PC-3 (cell line): ENCODE results near the gene IGSF21. TPM values are rescaled to one million over a fixed set of nuclear protein-coding genes. Genes with fewer than 3 reads are reported as not detected.

Experiments used
- ATAC-seq: fragments of 200-7000 bp; cut with Tn5 transposase; 2 replicates; pipeline ENCODE4 v1.9.1; 2020; ENCODE audit warnings: mild to moderate bottlenecking, moderate library complexity
- BruUV-seq: library from RNA; stranded (reverse); fragments of 400-500 nt; replicated peaks from 2 replicates; lab custom pipeline; 2021; lab: Mats Ljungman, UMichigan
- CTCF ChIA-PET: fragments of 300-600 bp; sonication (Branson Sonifier 250); formaldehyde crosslinking; loops from one replicate; lab custom pipeline; 2022; ENCODE audit warnings: antibody characterized with exemption; lab: Charles Lee
- POLR2A ChIA-PET: fragments of 300-600 bp; sonication (Branson Sonifier 250); formaldehyde crosslinking; loops from one replicate; lab custom pipeline; 2022; ENCODE audit warnings: antibody characterized with exemption; ENCODE audit not compliant: unreplicated experiment; lab: Charles Lee
- DNase-seq: peaks from one replicate; pipeline ENCODE4 v3.0.0-alpha.2; 2015
- H2AFZ ChIP-seq: fragments of 300-600 bp; sonication (generic); 2 replicates; pipeline ENCODE4 v1.6.0; 2016; ENCODE audit warnings: antibody characterized with exemption, low read length
- H3F3A ChIP-seq: fragments of 300-600 bp; sonication (generic); one replicate; pipeline ENCODE4 v1.6.0; 2017; ENCODE audit warnings: antibody characterized with exemption, low read length, control low read depth, mild to moderate bottlenecking; ENCODE audit not compliant: unreplicated experiment
- H3K27ac ChIP-seq: fragments of 300-600 bp; sonication (generic); 2 replicates; pipeline ENCODE4 v1.5.1; 2016; ENCODE audit warnings: mild to moderate bottlenecking, low read length
- H3K27me3 ChIP-seq: fragments of 300-600 bp; sonication (generic); 2 replicates; pipeline ENCODE4 v1.6.1; 2016; ENCODE audit warnings: low read length, mixed read lengths
- H3K36me3 ChIP-seq: fragments of 300-600 bp; sonication (generic); 2 replicates; pipeline ENCODE4 v1.6.1; 2016; ENCODE audit warnings: low read depth, mixed run types, low read length, mixed read lengths
- H3K4me1 ChIP-seq: fragments of 300-600 bp; sonication (generic); 2 replicates; pipeline ENCODE4 v1.5.1; 2016; ENCODE audit warnings: low read length; ENCODE audit not compliant: insufficient read depth
- H3K4me2 ChIP-seq: fragments of 300-600 bp; sonication (generic); 2 replicates; pipeline ENCODE4 v1.6.0; 2016; ENCODE audit warnings: low read length
- H3K4me3 ChIP-seq: fragments of 300-600 bp; sonication (generic); 2 replicates; pipeline ENCODE4 v1.5.1; 2016; ENCODE audit warnings: mild to moderate bottlenecking, low read length, mixed read lengths
- H3K79me2 ChIP-seq: fragments of 300-600 bp; sonication (generic); 2 replicates; pipeline ENCODE4 v1.6.1; 2017; ENCODE audit warnings: low read length, mixed read lengths
- H3K9ac ChIP-seq: fragments of 300-600 bp; sonication (generic); 2 replicates; pipeline ENCODE4 v1.6.0; 2016; ENCODE audit warnings: mild to moderate bottlenecking, low read length
- H3K9me2 ChIP-seq: fragments of 300-600 bp; sonication (generic); replicated peaks from 2 replicates; pipeline ENCODE4 v1.6.1; 2016; ENCODE audit warnings: mixed run types, low read length, mixed read lengths
- H3K9me3 ChIP-seq: fragments of 300-600 bp; sonication (generic); 2 replicates; pipeline ENCODE4 v1.6.1; 2016; ENCODE audit warnings: low read length, mixed read lengths
- H4K20me1 ChIP-seq: fragments of 300-600 bp; sonication (generic); 2 replicates; pipeline ENCODE4 v1.6.1; 2016; ENCODE audit warnings: low read length, mixed read lengths
- CTCF ChIP-seq: fragments of 300-600 bp; sonication (generic); conservative IDR thresholded peaks from 2 replicates; pipeline ENCODE4 v1.5.1; 2017; ENCODE audit warnings: antibody characterized with exemption, low read depth, mild to moderate bottlenecking, low read length
- EZH2 ChIP-seq: fragments of 300-600 bp; sonication (generic); IDR thresholded peaks from one replicate; pipeline ENCODE4 v1.6.1; 2017; ENCODE audit warnings: antibody characterized with exemption, mild to moderate bottlenecking, low read length; ENCODE audit not compliant: unreplicated experiment
- EZH2phosphoT487 ChIP-seq: fragments of 300-600 bp; sonication (generic); IDR thresholded peaks from 2 replicates; pipeline ENCODE4 v1.6.1; 2018; ENCODE audit warnings: mild to moderate bottlenecking, antibody characterized with exemption, low read length, borderline replicate concordance
- intact Hi-C: fragments of 100-400 bp; cut with micrococcal nuclease; formaldehyde crosslinking; loops from 2 replicates; pipeline ENCODE4 v1.9.0; 2023
- total RNA-seq: library from RNA; depleted of rRNA; stranded (reverse); fragments of >200 nt; gene quantifications from 2 replicates; pipeline ENCODE4 v1.2.3, GENCODE V29; 2014

The IGSF21 gene
- total RNA-seq, 1 experiment from 2014 or later, result not detected

DNA sequence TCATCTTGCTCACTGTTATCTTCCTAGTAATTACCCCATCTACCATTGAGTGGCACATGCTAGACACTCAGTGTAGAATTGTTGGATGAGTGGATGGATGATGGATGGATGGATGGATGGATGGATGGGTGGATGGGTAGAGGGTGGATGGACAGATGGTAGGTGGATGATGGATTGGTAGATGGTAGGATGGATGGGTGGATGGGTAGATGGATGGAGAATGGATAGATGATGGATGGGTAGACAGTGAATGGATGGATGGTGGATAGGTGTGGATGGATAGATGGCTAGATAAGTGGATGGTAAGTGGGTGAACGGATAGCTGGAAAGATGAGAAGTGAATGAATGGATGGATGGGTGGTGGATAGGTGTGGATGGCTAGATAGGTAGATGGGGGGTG lies 207.9 kb downstream of the IGSF21 start:
- ChIA-PET POLR2A (no interaction called here), CTCF (no interaction called here)
- no peaks in the 10 kb centered on the region for H3K9me2 ChIP-seq
- no peak for ATAC-seq
- H3K27me3 ChIP-seq, result peaks cover 11% of the 10 kb centered on the region; the same call in 1 of the 2 replicates
- no peak for DNase-seq
- BruUV-seq, result no TSS peak
- no peak for TF ChIP-seq CTCF
- H2AFZ ChIP-seq, result no peak overlapping the region
- no peaks in the 10 kb centered on the region for H3K9me3 ChIP-seq
- no peaks in the 10 kb centered on the region for H4K20me1 ChIP-seq
- intact Hi-C loops, result no loop called here
- no peaks in the 10 kb centered on the region for H3K36me3 ChIP-seq
- no peak overlapping the region for H3K4me2 ChIP-seq
- no peak overlapping the region for H3K4me3 ChIP-seq
- no peaks in the 10 kb centered on the region for H3K4me1 ChIP-seq
- no peak overlapping the region for H3K9ac ChIP-seq
- no peaks in the 10 kb centered on the region for H3K79me2 ChIP-seq
- H3K27ac ChIP-seq, result no peak overlapping the region
- H3F3A ChIP-seq, result no peaks in the 10 kb centered on the region

DNA sequence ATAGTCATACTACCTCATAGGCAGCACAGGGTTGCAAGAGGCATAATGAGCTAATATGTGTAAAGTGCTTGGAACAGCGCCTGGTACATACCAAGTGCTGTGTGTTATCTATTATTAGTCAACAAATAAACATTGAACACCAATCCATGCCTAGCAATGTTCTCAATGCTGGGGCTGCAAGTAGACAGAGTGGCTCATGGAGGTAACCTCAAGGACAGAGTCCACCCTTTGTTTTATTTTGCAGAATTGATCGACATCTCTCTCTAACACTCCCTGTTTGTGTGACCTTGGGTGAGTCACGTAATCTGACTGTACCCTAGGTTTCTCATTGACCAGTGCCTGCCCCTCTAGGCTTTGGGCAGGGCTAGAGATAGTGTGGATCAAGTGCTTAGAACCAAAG lies 209.2 kb downstream of the IGSF21 start:
- no peaks in the 10 kb centered on the region for H3K9me2 ChIP-seq
- no peak overlapping the region for H2AFZ ChIP-seq
- no peaks in the 10 kb centered on the region for H3K9me3 ChIP-seq
- no peak overlapping the region for H3K27ac ChIP-seq
- DNase-seq, result no peak
- no peak overlapping the region for H3K9ac ChIP-seq
- ChIA-PET POLR2A (no interaction called here), CTCF (no interaction called here)
- H3K4me1 ChIP-seq, result no peaks in the 10 kb centered on the region
- TF ChIP-seq CTCF, result no peak
- no peak for TF ChIP-seq EZH2phosphoT487
- BruUV-seq, result no TSS peak
- H3K4me2 ChIP-seq, result no peak overlapping the region
- no peaks in the 10 kb centered on the region for H3K36me3 ChIP-seq
- no peaks in the 10 kb centered on the region for H3K79me2 ChIP-seq
- no peak overlapping the region for H3K4me3 ChIP-seq
- peaks cover 11% of the 10 kb centered on the region; the same call in 1 of the 2 replicates for H3K27me3 ChIP-seq
- ATAC-seq, result no peak
- no peaks in the 10 kb centered on the region for H3F3A ChIP-seq
- no peaks in the 10 kb centered on the region for H4K20me1 ChIP-seq
- intact Hi-C loops, result no loop called here

- H3F3A ChIP-seq, result no peaks in the 10 kb centered on the region
- no peaks in the 10 kb centered on the region for H3K9me2 ChIP-seq
- H3K79me2 ChIP-seq, result no peaks in the 10 kb centered on the region
- H3K9me3 ChIP-seq, result no peaks in the 10 kb centered on the region
- no peak overlapping the region for H2AFZ ChIP-seq
- no peak overlapping the region for H3K9ac ChIP-seq
- TF ChIP-seq CTCF, result no peak
- TF ChIP-seq EZH2phosphoT487, result no peak
- TF ChIP-seq EZH2, result no peak
- H3K4me1 ChIP-seq, result no peaks in the 10 kb centered on the region
- ATAC-seq (no peak), DNase-seq (no peak)
- intact Hi-C loops, result no loop called here
- no peak overlapping the region for H3K4me2 ChIP-seq
- H3K36me3 ChIP-seq, result no peaks in the 10 kb centered on the region
- POLR2A ChIA-PET, result no interaction called here
- no peaks in the 10 kb centered on the region for H4K20me1 ChIP-seq
- no peaks in the 10 kb centered on the region for H3K27me3 ChIP-seq
- no peak overlapping the region for H3K27ac ChIP-seq
- no TSS peak for BruUV-seq
- no peak overlapping the region for H3K4me3 ChIP-seq
- CTCF ChIA-PET, result no interaction called here
These were observed 211.5 kb downstream of the IGSF21 start for GRCh38 chr1:18319099-18319498.
